ENCODE data around the gene PACS1. TPM values are rescaled to one million over a fixed set of nuclear protein-coding genes. Genes with fewer than 3 reads are reported as not detected.
A peak's percentile ranks its signal among the peaks of the same experiment; 100 is the strongest.

Gene PACS1
- polyA plus RNA-seq, 1 donor: 30.3 TPM

GRCh38 chr11:66037327-66037726 is 32.7 kb upstream of the PACS1 start:
- no peak overlapping the region for H3K27ac ChIP-seq (ENCODE audit: low read length)
- no CpG with 5 or more reads among the region's 3 CpGs for WGBS (ENCODE audit: insufficient coverage, low lambda C conversion rate)
- H3K36me3 ChIP-seq (ENCODE audit: control insufficient read depth, insufficient read depth, low read length): no peaks in the 10 kb centered on the region
- no peaks in the 10 kb centered on the region for H3K4me1 ChIP-seq (ENCODE audit: control insufficient read depth, insufficient read depth, low read length)
- no peak overlapping the region for H3K4me3 ChIP-seq (ENCODE audit: low read length)
- no peaks in the 10 kb centered on the region for H3K9me3 ChIP-seq (ENCODE audit: control insufficient read depth, low read depth, low read length)
- H3K27me3 ChIP-seq (ENCODE audit: control insufficient read depth, insufficient read depth, low read length): peaks cover 7% of the 10 kb centered on the region
- DNase-seq: no peak

GRCh38 chr11:66039765-66040164 is 30.3 kb upstream of the PACS1 start:
- WGBS (ENCODE audit: insufficient coverage, low lambda C conversion rate): 79% methylated on average over 2 of the region's 3 CpGs
- no peak for DNase-seq
- peaks cover 4% of the 10 kb centered on the region for H3K9me3 ChIP-seq (ENCODE audit: control insufficient read depth, low read depth, low read length)
- H3K4me1 ChIP-seq (ENCODE audit: control insufficient read depth, insufficient read depth, low read length): no peaks in the 10 kb centered on the region
- H3K27ac ChIP-seq (ENCODE audit: low read length): no peak overlapping the region
- H3K4me3 ChIP-seq (ENCODE audit: low read length): no peak overlapping the region
- peaks cover 7% of the 10 kb centered on the region for H3K27me3 ChIP-seq (ENCODE audit: control insufficient read depth, insufficient read depth, low read length)
- no peaks in the 10 kb centered on the region for H3K36me3 ChIP-seq (ENCODE audit: control insufficient read depth, insufficient read depth, low read length)

- Histone ChIP-seq H3K27me3 (ENCODE audit: control insufficient read depth, insufficient read depth, low read length) (peaks cover 2% of the 10 kb centered on the region), H3K4me1 (ENCODE audit: control insufficient read depth, insufficient read depth, low read length) (peaks cover 12% of the 10 kb centered on the region), H3K4me3 (ENCODE audit: low read length) (no peak overlapping the region), H3K9me3 (ENCODE audit: control insufficient read depth, low read depth, low read length) (peaks cover 4% of the 10 kb centered on the region), H3K27ac (ENCODE audit: low read length) (no peak overlapping the region), H3K36me3 (ENCODE audit: control insufficient read depth, insufficient read depth, low read length) (no peaks in the 10 kb centered on the region)
- no CpG with 5 or more reads among the region's 81 CpGs for WGBS (ENCODE audit: insufficient coverage, low lambda C conversion rate)
- DNase-seq: no peak
Measured at GRCh38 chr11:66042227-66042995, 27.7 kb upstream of the PACS1 start.

- Histone ChIP-seq H3K27me3 (ENCODE audit: control insufficient read depth, insufficient read depth, low read length) (peaks cover 9% of the 10 kb centered on the region), H3K4me3 (ENCODE audit: low read length) (no peak overlapping the region), H3K4me1 (ENCODE audit: control insufficient read depth, insufficient read depth, low read length) (peaks cover 12% of the 10 kb centered on the region), H3K9me3 (ENCODE audit: control insufficient read depth, low read depth, low read length) (peaks cover 4% of the 10 kb centered on the region), H3K36me3 (ENCODE audit: control insufficient read depth, insufficient read depth, low read length) (no peaks in the 10 kb centered on the region), H3K27ac (ENCODE audit: low read length) (no peak overlapping the region)
- DNase-seq: no peak
- WGBS (ENCODE audit: insufficient coverage, low lambda C conversion rate): 100% methylated on average over 4 of the region's 88 CpGs
Measured at GRCh38 chr11:66042996-66043906, 26.8 kb upstream of the PACS1 start.

- Histone ChIP-seq H3K9me3 (ENCODE audit: control insufficient read depth, low read depth, low read length) (peaks cover 4% of the 10 kb centered on the region), H3K27ac (ENCODE audit: low read length) (no peak overlapping the region), H3K27me3 (ENCODE audit: control insufficient read depth, insufficient read depth, low read length) (peaks cover 19% of the 10 kb centered on the region), H3K4me1 (ENCODE audit: control insufficient read depth, insufficient read depth, low read length) (peaks cover 12% of the 10 kb centered on the region), H3K4me3 (ENCODE audit: low read length) (no peak overlapping the region), H3K36me3 (ENCODE audit: control insufficient read depth, insufficient read depth, low read length) (no peaks in the 10 kb centered on the region)
- DNase-seq: no peak
- 100% methylated on average over 1 of the region's 6 CpGs for WGBS (ENCODE audit: insufficient coverage, low lambda C conversion rate)
Measured at GRCh38 chr11:66044757-66045156, 25.3 kb upstream of the PACS1 start.

- Histone ChIP-seq H3K9me3 (ENCODE audit: control insufficient read depth, low read depth, low read length) (peaks cover 4% of the 10 kb centered on the region), H3K36me3 (ENCODE audit: control insufficient read depth, insufficient read depth, low read length) (no peaks in the 10 kb centered on the region), H3K27me3 (ENCODE audit: control insufficient read depth, insufficient read depth, low read length) (peaks cover 19% of the 10 kb centered on the region), H3K4me3 (ENCODE audit: low read length) (no peak overlapping the region), H3K27ac (ENCODE audit: low read length) (no peak overlapping the region), H3K4me1 (ENCODE audit: control insufficient read depth, insufficient read depth, low read length) (peaks cover 12% of the 10 kb centered on the region)
- peak; percentile 52 to 55 for DNase-seq
- WGBS (ENCODE audit: insufficient coverage, low lambda C conversion rate): no CpG with 5 or more reads among the region's 11 CpGs
Measured at GRCh38 chr11:66045177-66045639, 24.9 kb upstream of the PACS1 start.

GRCh38 chr11:66046901-66047300 is 23.2 kb upstream of the PACS1 start:
- H3K4me1 ChIP-seq (ENCODE audit: control insufficient read depth, insufficient read depth, low read length): peaks cover 21% of the 10 kb centered on the region
- H3K36me3 ChIP-seq (ENCODE audit: control insufficient read depth, insufficient read depth, low read length): no peaks in the 10 kb centered on the region
- DNase-seq: no peak
- H3K27me3 ChIP-seq (ENCODE audit: control insufficient read depth, insufficient read depth, low read length): peaks cover 18% of the 10 kb centered on the region
- H3K27ac ChIP-seq (ENCODE audit: low read length): no peak overlapping the region
- H3K4me3 ChIP-seq (ENCODE audit: low read length): no peak overlapping the region
- H3K9me3 ChIP-seq (ENCODE audit: control insufficient read depth, low read depth, low read length): peaks cover 4% of the 10 kb centered on the region
- WGBS (ENCODE audit: insufficient coverage, low lambda C conversion rate): no CpG with 5 or more reads among the region's 3 CpGs

GRCh38 chr11:66047541-66048365 is 22.3 kb upstream of the PACS1 start:
- no peak overlapping the region for H3K27ac ChIP-seq (ENCODE audit: low read length)
- H3K9me3 ChIP-seq (ENCODE audit: control insufficient read depth, low read depth, low read length): peaks cover 4% of the 10 kb centered on the region
- peaks cover 21% of the 10 kb centered on the region for H3K4me1 ChIP-seq (ENCODE audit: control insufficient read depth, insufficient read depth, low read length)
- no peak for DNase-seq
- H3K27me3 ChIP-seq (ENCODE audit: control insufficient read depth, insufficient read depth, low read length): peaks cover 18% of the 10 kb centered on the region
- no peaks in the 10 kb centered on the region for H3K36me3 ChIP-seq (ENCODE audit: control insufficient read depth, insufficient read depth, low read length)
- H3K4me3 ChIP-seq (ENCODE audit: low read length): no peak overlapping the region
- WGBS (ENCODE audit: insufficient coverage, low lambda C conversion rate): no CpG with 5 or more reads among the region's 11 CpGs

GRCh38 chr11:66048547-66049323 is 21.3 kb upstream of the PACS1 start, which contains the start of gene GAL3ST3:
TSS of gene GAL3ST3 (minus strand) at chr11:66049161. CDS start at chr11:66045415, 3,746 bp downstream.
- no peak within 1 kb of the TSS for H3K4me3 ChIP-seq (ENCODE audit: low read length)
- no peak for DNase-seq
- peaks cover 28% of the 10 kb centered on the region for H3K4me1 ChIP-seq (ENCODE audit: control insufficient read depth, insufficient read depth, low read length)
- no peak within 1 kb of the TSS for H3K27ac ChIP-seq (ENCODE audit: low read length)
- H3K9me3 ChIP-seq (ENCODE audit: control insufficient read depth, low read depth, low read length): no peaks in the 10 kb centered on the region
- peaks cover 18% of the 10 kb centered on the region for H3K27me3 ChIP-seq (ENCODE audit: control insufficient read depth, insufficient read depth, low read length)
- WGBS (ENCODE audit: insufficient coverage, low lambda C conversion rate): no CpG with 5 or more reads among the region's 39 CpGs
- H3K36me3 ChIP-seq (ENCODE audit: control insufficient read depth, insufficient read depth, low read length): peaks cover 5% of the 10 kb centered on the region
